DOHH2 (cell line): ENCODE data around the gene METTL26.

Source experiments
- H3F3A ChIP-seq: fragments of 200-600 bp; sonication (generic), shearing (Covaris generic); 2 replicates; pipeline ENCODE4 v1.6.0; 2016; ENCODE audit warnings: antibody characterized with exemption, mild to moderate bottlenecking; ENCODE audit not compliant: control insufficient read depth, insufficient read depth
- H3K27ac ChIP-seq: fragments of 200-600 bp; sonication (generic); 2 replicates; pipeline ENCODE4 v1.5.1; 2014; ENCODE audit warnings: low read depth, mild to moderate bottlenecking, low read length, moderate library complexity
- H3K27me3 ChIP-seq: fragments of 200-600 bp; sonication (generic); 2 replicates; pipeline ENCODE4 v1.6.1; 2014; ENCODE audit warnings: mild to moderate bottlenecking, low read length, mixed read lengths; ENCODE audit not compliant: control insufficient read depth
- H3K36me3 ChIP-seq: fragments of 200-600 bp; sonication (generic); 2 replicates; pipeline ENCODE4 v1.6.1; 2014; ENCODE audit warnings: mild to moderate bottlenecking, low read length, moderate library complexity, mixed read lengths; ENCODE audit not compliant: control insufficient read depth
- H3K4me1 ChIP-seq: fragments of 200-600 bp; sonication (generic); 2 replicates; pipeline ENCODE4 v1.6.1; 2014; ENCODE audit warnings: mild to moderate bottlenecking, low read length, mixed read lengths; ENCODE audit not compliant: control insufficient read depth
- H3K4me2 ChIP-seq: fragments of 200-600 bp; sonication (generic); 2 replicates; pipeline ENCODE4 v1.6.0; 2014; ENCODE audit warnings: mild to moderate bottlenecking, low read length, moderate library complexity
- H3K4me3 ChIP-seq: fragments of 200-600 bp; sonication (generic); 2 replicates; pipeline ENCODE4 v1.5.1; 2014; ENCODE audit warnings: mild to moderate bottlenecking, low read length, mixed read lengths
- H3K79me2 ChIP-seq: fragments of 200-600 bp; sonication (generic); 2 replicates; pipeline ENCODE4 v1.6.1; 2014; ENCODE audit warnings: mild to moderate bottlenecking, low read length, mixed read lengths; ENCODE audit not compliant: control insufficient read depth
- H3K9me2 ChIP-seq: fragments of 200-600 bp; sonication (generic); replicated peaks from 2 replicates; pipeline ENCODE4 v1.6.1; 2014; ENCODE audit warnings: mild to moderate bottlenecking, low read length, mixed read lengths; ENCODE audit not compliant: control insufficient read depth
- H3K9me3 ChIP-seq: fragments of 200-600 bp; sonication (generic); 2 replicates; pipeline ENCODE4 v1.6.1; 2014; ENCODE audit warnings: antibody characterized with exemption, low read length, mixed read lengths; ENCODE audit not compliant: control insufficient read depth, insufficient read depth
- H4K20me1 ChIP-seq: fragments of 200-600 bp; sonication (generic); 2 replicates; pipeline ENCODE4 v1.6.0; 2014; ENCODE audit warnings: low read depth, mild to moderate bottlenecking, antibody characterized with exemption, low read length, moderate library complexity; ENCODE audit not compliant: control insufficient read depth, insufficient read depth
- CTCF ChIP-seq: fragments of 200-600 bp; sonication (generic); IDR thresholded peaks from one replicate; pipeline ENCODE4 v1.5.1; 2014; ENCODE audit warnings: antibody characterized with exemption, mild to moderate bottlenecking, low read depth, low read length; ENCODE audit not compliant: poor library complexity, severe bottlenecking
- EZH2phosphoT487 ChIP-seq: fragments of 200-600 bp; sonication (generic); IDR thresholded peaks from 2 replicates; pipeline ENCODE4 v1.6.1; 2017; ENCODE audit warnings: borderline replicate concordance, mild to moderate bottlenecking, antibody characterized with exemption, low read length, moderate library complexity, mixed read lengths

METTL26 gene

GRCh38 chr16:652454-653305, 16.6 kb upstream of the METTL26 start:
- TF ChIP-seq EZH2phosphoT487 (no peak), CTCF (no peak)

GRCh38 chr16:651844-652243, 15.7 kb upstream of the METTL26 start:
- peaks cover 5% of the 10 kb centered on the region for H3F3A ChIP-seq
- no peak overlapping the region for H3K27ac ChIP-seq
- no peak overlapping the region for H3K4me3 ChIP-seq
- H3K4me1 ChIP-seq = peaks cover 33% of the 10 kb centered on the region
- H3K9me3 ChIP-seq = no peaks in the 10 kb centered on the region
- H3K79me2 ChIP-seq = peaks cover 39% of the 10 kb centered on the region
- no peak for TF ChIP-seq CTCF
- TF ChIP-seq EZH2phosphoT487 = no peak
- H3K27me3 ChIP-seq = no peaks in the 10 kb centered on the region
- no peaks in the 10 kb centered on the region for H4K20me1 ChIP-seq
- H3K9me2 ChIP-seq = no peaks in the 10 kb centered on the region
- H3K36me3 ChIP-seq = peaks cover 63% of the 10 kb centered on the region
- no peak overlapping the region for H3K4me2 ChIP-seq

More at GRCh38 chr16:652454-653305, 16.6 kb upstream of the METTL26 start:
- H3K4me1 ChIP-seq = peaks cover 24% of the 10 kb centered on the region
- H3K4me3 ChIP-seq = no peak overlapping the region
- H3K9me2 ChIP-seq = no peaks in the 10 kb centered on the region
- H3K4me2 ChIP-seq = no peak overlapping the region
- peaks cover 5% of the 10 kb centered on the region for H3F3A ChIP-seq
- no peak overlapping the region for H3K27ac ChIP-seq
- peaks cover 31% of the 10 kb centered on the region for H3K79me2 ChIP-seq
- H3K27me3 ChIP-seq = no peaks in the 10 kb centered on the region
- no peaks in the 10 kb centered on the region for H4K20me1 ChIP-seq
- no peaks in the 10 kb centered on the region for H3K9me3 ChIP-seq
- H3K36me3 ChIP-seq = peaks cover 61% of the 10 kb centered on the region

GRCh38 chr16:649631-650030, 13.5 kb upstream of the METTL26 start:
- H3K4me1 ChIP-seq = peaks cover 33% of the 10 kb centered on the region

More at GRCh38 chr16:649631-650030, 13.5 kb upstream of the METTL26 start:
- Histone ChIP-seq H3K79me2 (peaks cover 57% of the 10 kb centered on the region), H3K27me3 (no peaks in the 10 kb centered on the region), H3K36me3 (peaks cover 49% of the 10 kb centered on the region), H3K9me2 (no peaks in the 10 kb centered on the region), H3K27ac (peak overlapping the region; percentile 50), H3F3A (peaks cover 7% of the 10 kb centered on the region), H4K20me1 (no peaks in the 10 kb centered on the region), H3K4me3 (peak overlapping the region; percentile 80), H3K4me2 (peak overlapping the region; percentile 99), H3K9me3 (no peaks in the 10 kb centered on the region)
- TF ChIP-seq EZH2phosphoT487 = no peak
- no peak for TF ChIP-seq CTCF
